NCI-H1436 (cell line): ENCODE data around the gene PPFIA2.

Experiments
- DNase-seq: peaks from one replicate; lab custom pipeline; 2025; lab: John Stamatoyannopoulos, UW

Gene PPFIA2

DNA sequence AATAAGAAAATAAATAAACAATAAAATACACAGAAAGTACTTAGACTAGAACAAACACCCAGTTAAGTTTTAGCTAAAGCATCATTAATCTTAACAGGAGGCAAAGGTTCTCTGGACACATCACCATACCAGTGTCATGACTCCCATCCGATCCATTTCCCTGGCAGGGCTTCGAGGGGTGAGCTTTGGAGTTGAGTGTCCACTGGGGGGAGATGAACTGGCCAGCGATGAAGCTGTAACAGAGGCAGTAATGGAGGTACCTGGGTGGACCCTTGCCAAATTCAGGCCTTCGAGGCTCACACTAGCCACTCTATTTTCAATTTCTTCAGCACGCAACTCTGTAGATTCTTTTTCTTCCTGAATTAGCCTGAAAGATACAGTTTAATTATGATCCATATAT lies 411.7 kb downstream of the PPFIA2 start:
- no peak for DNase-seq

DNA sequence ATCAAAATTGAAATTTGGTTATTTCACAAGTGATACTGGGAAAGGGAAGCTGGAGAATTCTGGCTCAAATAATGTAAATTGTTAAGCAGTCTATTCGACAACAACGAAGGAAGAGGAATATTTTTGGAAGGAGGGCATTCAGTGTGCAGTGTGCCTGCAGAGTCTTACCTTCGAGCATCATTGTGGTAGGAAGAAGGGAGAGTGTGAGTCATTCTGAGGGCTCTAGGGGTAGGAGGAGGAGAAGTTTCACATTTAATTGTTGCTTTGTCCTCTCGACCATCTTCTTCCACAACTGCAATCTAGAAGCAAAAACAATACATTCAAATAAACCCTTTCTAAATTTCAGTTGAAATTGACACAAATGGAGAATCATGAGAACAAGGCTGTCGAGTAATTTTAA lies 418.2 kb downstream of the PPFIA2 start:
- DNase-seq: no peak

DNA sequence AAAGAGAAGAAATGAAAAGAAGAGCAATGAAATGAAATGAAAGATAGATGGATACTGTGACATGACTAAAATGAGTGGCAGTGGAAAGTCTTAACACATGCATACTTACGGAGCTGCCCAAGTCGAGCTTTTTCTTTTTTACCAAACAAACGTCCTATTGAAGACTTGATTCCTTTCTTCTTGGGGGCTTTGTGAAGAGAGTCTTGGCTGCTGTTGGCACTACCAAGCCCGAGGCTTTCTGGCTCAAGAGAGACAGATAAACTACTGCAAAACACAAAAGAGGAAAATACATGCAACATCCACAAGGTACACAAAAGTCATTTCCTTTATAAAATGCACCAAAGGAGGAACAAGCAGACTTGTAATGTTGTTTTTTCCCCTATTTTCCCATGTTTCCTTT lies 420.1 kb downstream of the PPFIA2 start:
- no peak for DNase-seq

DNA sequence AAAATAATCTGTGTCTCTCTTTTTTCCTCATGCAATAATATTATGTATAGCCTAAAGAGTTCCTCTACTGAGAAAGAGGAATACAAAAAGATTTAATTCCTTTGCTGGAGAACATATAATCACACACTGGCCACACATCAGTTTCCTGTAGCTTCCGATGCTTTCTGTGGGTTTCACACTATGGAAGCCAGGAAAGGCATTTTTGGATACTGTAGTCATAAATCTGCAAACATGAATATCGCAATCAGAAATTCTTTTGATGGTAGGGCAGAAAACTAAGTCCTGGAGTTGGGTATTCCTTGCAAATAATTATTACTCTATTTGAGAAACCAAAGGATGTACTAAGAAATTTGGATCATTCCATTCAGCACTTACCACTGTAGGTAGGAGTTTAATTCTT lies 421.3 kb downstream of the PPFIA2 start:
- DNase-seq: no peak

DNA sequence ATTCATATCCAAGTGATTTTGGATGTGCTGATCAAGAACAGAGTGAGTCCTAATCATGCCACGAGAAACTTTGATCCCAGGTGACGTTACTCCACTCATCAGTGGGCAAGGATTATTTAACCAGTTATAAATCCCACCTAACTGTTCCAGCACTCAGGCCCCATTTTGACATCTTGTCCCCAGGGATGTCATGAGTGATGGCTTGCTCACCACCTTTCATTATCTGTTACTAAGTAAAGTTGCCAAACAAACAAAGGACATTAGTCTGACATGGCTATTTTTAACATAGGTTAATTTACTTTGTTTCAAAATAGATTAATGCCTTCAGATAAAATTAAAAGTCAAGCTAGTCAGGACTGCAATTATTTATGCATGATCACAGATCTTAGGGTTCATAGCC lies 425.3 kb downstream of the PPFIA2 start:
- no peak for DNase-seq

DNA sequence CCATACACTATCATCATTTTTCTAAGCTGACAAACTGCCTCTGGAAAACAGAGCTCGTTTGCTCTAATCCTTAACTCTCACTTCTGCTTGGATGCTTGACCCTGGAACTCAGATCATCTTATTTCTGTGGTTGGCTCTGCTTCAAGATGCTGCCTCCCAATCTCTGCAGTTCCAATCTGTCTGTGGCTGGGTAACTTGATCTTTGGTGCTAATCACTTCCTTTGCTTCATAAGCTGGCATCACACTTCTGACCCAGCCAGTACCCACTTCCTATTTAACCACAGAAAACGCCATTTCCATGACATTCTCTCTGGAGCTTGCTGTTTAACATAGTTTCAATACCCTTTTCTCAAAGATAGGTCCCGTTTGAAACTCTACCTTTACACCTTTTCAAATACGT lies 427.1 kb downstream of the PPFIA2 start:
- no peak for DNase-seq

DNA sequence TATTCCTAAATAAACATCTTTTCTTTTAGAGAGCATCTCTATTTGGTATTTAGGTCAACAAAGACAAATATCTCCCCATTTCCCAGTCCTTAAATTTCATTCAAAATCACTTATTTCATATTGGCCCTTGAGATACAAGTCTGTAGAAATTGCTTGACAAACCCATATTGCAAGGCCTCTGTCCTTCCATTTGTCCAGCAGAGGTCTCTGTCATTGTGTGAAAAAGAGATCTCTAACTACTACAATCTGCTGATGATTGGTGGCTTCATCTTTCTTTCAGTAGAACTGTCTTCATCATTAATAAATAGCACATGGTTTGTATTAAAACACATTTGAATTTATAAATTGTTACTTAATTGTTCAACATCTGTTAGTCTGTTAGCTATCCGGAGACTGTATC lies 428.7 kb downstream of the PPFIA2 start:
- DNase-seq: no peak

DNA sequence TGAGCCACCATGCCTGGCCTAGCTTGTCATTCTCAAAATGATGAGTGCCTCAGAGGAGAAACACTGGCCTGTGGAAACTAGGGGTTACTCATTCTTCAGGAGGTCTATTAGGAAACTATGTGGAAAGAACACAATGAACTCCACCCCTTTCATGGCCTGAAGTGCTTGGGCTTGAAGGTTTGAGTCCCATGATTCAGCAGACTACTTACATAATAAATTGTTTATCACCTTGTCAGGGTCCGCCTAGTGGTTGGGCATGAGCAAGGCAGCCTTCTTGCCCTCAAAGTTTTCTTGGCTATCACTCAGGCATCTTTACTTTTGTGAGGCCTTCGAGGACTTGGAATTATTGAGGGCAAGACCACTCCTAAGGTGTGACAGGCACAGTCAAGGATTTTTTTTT lies 430.1 kb downstream of the PPFIA2 start:
- no peak for DNase-seq

DNA sequence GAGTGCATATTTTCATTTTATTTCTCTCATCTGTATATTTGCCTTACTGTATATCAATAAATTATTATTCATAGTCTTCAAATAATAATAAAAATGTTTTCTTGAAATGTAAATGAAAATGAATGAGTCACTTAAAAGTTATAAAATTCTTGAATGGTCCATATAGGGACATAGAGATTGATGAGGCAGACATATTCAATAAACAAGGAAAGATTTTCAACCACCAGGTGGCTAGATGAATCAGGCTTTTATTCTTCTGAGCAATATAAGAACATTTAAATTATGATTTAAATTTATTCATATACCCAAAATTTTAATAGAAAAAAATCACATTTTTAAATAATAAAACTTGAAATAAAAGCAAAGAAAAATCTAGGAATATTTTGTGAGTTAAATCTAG lies 431.7 kb downstream of the PPFIA2 start:
- DNase-seq: no peak

DNA sequence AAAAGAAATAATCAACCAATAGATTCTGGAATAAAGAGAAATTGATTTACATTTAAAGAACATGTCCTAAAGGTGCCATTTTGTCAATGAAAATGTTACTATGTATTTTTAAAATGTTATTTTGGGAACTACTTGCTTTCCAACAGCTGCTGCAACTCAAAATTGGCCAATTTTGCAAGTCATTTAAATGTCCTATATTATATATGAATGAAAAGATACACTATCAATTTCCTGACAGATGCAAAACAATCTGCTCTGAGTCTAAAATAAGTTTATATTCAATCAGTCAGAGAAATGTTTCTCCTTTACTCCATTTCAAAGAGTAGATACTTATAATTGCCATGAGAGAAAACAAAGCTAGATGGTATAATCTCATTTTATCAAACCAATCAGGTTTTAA lies 434.1 kb downstream of the PPFIA2 start:
- no peak for DNase-seq

DNA sequence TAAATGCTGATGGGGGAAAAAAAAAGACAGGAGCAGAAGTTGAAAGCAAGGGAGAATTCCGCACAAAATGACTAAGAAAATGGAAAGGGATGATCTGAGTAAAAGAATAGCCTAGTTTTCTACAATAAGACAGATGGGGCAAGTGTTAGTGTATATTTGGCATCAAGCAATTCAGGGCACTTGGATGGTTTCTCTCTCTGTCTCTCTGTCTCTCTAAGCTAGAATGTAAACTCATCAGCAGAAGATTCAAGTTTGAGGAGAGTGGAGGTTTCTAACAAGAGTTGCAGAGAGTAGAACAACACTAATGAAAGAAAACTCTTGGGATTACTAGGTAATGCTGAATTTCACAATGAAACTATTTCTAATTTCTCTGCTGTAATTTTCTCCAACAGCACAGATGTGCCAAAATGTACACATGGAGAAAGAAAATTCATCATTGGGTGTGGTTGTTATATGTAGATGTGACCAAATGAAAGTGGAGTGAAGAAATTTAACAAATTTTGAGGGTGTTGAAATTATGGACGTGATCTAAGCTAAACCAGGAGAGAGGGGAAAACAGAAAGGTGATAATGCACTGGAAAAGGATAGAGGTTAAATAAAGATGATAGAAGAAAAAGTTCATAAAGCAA lies 444.1 kb downstream of the PPFIA2 start:
- no peak for DNase-seq

DNA sequence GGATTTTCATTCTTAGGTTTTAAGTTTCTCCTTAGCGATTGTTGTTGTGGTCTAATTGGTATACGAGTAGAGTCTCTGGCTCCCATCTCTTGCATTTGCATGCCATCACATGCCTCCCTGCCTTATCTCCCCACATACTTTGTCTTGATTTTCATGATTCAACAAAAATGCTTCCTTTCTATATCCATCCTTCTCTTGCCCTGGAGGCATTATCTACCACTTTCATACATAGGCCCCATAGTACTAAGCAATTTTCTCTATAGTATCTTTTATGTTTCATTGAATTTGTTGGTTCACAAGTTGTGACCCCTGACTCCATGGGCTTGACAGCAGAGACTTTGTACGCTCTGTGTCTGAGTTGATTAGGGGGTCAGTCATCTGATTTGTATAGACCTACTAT lies 455.2 kb downstream of the PPFIA2 start:
- DNase-seq: no peak

DNA sequence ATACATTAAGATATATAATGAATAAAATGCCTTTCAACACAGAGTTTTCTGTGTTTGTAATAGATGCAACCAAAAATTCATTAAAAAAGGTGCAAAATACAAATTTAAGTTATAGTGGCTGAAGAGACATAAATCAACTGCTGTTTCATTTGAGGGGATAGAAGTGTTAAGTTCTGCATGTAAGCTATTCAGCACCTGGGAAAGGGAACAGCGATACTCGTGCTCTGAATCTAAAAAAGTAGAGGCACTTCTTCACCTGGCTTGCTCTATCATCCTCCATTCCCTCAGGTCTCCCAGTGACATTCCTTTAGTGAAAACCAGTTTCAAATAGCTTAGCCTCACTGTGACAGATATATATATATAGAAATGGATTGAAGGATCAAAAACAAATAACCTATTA lies 458.7 kb downstream of the PPFIA2 start:
- no peak for DNase-seq

DNA sequence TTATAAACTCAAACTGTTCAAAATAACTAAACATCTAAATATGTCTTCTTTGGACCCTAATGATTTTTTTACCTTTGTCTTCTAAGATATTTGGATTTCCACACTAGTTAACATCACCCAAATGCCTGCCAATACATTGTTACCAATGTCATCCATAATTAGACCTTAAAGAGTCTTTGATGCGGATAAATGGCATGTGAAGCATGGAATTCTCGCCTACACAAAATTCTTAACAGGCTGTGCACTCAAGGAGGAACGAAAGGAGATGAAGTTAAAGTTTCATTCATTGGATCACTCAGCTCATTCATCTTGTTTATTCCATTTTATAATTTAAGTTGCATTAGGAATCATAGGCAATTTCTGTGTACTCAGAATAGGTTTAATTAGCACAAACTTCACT lies 461.5 kb downstream of the PPFIA2 start:
- DNase-seq: no peak

DNA sequence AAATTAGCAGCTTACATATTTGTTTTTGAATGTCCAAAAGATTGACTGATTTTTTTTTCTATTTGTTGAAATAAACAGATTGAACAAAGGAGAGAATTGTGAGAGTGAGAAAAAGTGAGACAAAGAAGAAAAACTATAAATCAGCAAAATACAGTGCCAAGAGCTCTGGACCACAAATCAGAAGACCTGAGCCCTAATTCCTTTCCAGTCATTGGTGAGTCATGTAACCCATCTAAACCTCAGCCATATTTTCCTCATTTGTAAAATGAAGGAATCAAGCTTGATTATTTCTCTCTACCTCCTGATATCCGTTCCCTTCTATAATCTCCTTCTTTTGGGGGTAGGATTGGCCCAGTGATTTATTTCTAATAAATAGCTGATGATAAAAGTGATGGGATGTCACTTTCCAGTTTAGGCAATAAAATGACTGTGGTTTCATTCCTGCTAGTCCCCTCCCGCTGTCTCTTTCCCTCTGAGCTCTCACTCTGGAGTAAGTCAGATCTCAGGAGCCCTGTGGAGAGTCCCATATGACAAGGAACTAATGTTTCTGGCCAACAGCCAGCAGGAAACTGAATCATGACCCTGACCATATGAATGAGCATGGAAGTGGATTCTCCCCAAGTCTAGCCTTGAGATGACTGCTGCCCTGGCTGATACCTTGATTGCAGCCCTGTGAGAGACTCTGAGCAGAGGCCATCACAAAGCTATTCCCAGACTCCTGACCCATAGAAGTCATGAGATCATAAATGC lies 462.4 kb downstream of the PPFIA2 start:
- no peak for DNase-seq

DNA sequence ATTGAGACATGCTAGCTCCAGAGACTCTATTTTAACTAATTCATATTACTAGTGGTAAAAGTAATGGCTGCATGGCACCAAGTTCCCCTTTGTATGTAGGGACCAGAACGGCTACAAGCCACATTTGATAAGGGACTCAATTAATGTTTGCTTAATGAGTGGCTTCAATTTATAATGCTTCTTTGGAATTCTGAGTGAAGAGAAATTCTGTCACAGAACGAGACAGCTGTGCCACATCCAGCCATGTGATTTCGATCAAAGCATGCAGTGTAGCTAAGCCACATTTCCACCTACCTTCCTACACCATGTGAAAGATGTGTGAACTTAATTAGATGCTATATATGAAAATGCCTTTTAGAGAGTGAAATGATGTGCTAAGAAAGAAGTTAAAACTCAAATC lies 463.9 kb downstream of the PPFIA2 start:
- no peak for DNase-seq

DNA sequence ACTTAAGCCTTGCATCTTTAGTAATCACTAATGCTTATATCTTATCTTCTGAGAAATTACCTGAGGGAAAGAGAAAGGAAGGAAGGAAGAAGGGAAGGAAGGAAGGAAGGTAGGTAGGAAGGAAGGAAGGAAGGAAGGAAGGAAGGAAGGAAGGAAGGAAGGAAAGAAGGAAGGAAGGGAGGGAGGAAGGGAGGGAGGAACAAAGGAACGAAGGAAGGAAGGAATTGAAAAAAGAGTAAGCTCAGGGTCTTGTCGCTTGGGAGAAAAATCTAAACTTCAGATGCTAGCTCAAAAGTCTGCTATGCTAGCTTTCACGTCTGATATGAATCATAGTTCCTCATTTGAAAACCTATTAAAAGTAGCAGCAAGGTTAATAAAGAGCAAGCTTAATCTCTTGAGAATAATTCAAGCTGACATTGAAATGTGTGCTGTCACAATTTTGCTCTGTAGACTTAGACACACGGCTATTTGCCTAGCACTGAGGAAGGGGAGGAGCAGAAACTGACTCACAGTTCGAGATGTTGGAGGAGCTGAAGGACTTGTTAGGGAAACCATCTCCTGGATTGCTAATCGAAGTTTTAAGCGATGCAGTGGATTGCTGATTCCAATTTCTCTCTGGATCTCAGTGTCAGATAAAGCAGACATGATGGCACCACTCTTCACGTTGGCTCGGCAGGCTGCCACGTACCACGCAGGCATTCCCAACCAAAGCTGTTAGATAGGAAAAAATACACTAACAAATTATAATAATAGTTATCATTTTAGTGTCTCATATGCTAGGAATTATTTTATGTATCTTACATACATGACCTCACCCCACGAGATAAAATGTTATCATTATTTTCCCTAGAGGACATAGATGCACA lies 464.6 kb downstream of the PPFIA2 start:
- DNase-seq: no peak

DNA sequence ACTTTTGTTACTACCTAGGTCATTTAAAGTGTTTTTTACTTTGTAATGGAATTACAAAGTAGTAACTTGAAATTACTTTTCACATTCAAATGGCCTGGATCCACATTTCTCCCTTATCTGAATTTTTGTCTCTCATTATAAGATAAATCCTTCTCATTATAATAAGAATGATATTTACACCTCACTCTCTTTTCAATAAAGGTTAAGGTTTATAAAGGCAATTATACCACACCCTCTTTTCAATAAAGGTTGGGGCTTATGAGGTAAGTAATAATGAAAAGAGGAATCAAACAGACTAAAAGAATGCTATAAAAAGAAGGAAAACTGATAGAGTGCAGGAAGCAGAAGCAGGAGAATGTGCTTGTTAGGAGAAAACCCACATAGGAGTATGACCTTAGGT lies 470.5 kb downstream of the PPFIA2 start:
- no peak for DNase-seq

DNA sequence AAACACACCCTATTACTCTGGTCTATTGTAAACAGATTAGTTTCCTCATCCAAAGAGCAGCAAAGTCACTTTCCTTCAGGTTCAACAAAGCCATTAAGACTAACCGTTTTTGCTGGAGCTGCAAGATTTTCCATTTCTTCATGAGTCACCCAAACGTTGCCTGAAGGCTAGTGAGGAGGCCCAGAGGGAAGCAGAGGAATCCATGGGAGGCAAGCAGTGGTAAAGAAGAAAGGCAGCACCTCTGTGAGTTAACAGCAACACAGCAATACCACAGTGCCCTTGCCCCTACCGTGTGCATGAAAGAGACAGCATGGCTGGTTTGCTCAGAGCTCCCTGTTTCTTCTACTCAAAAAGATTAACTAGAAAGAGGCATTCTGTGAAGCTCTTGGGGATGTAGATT lies 475.0 kb downstream of the PPFIA2 start:
- DNase-seq: no peak

DNA sequence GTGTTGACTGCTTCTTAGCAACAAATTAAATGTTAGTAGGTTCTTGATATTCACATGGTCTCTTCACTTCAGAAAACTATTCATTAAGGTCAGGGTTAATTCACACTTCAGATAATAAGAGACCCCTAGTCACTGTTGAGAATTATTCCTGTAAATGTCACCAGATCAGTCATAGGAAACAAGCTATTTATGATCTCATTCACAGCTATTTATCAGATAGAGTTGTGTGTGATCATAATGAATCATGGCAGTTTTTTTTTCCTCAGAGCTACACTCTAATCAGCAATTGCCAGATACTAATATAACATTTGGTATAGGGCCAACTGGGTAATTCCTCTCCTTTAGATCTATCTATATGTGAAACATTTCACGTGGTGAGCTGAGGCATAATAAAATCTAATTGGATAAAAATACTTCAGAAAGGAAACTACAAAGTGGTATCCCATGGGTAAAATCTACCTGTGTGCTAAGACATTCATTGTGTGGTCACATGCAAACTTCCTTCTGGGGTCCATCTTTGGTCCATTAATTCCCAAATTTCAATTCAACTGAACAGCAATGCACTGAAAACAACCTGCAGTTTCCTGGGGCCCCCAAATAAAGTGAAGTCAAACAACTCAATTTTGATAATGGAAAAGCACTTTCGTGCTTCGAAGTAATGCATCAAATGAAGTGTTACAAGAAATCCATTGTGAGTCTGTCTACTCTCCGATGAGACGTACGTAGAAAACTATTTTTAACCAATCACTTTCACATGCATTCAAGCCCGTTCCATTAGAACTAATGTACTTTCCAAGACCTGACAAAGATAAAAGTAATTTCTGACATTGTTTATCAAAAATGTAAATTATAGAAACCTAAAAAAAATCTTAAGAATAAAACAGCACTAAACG lies 484.3 kb downstream of the PPFIA2 start:
- DNase-seq: no peak

DNA sequence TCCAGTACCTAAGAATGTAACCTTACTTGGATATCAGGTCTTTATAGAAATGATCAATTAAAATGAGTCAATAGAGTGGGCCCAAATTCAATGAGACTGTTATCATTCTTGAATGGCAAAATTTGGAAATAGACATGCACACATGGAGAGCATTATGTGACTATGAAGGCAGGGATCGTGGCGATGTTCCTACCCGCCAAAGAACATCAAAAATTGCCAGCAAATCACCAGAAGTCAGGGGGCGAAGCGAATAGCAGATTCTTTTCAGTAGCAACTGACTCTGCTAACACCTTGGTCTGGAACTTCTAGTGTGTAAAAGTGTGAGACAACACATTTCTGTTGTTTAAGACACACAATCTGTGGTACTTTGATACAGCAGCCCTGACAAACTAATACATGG lies 488.8 kb downstream of the PPFIA2 start:
- DNase-seq: no peak

DNA sequence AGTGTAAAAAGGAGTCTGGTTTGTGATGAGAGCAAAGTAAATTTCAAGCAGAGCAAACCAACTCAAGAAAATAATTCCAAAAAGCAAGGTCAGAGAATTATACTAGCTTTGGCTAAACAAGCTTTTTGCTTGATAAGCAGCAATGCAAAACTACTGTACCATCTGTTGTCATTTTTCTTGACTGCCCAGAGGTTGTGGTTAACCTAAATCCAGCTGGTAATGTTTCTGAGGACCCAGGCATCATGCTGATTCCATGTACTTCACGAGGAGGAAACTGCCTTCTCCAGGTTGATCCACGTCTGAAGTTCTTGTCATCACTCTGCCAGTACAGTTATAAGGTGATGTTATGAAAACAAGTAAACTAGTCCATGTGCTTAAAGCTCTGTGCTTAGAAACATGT lies 496.1 kb downstream of the PPFIA2 start:
- DNase-seq: no peak
